Progenitor cell of endocrine pancreas (in vitro differentiated cells): ENCODE results near the gene GANC. TPM values are rescaled to one million over a fixed set of nuclear protein-coding genes. Genes with fewer than 3 reads are reported as not detected.

ENCODE experiments used
- DNase-seq: peaks from one replicate; pipeline ENCODE4 v3.0.0; 2021; ENCODE audit warnings: low spot score; ENCODE audit not compliant: unreplicated experiment
- H3K27ac Mint-ChIP-seq: 2 replicates; pipeline ENCODE4 v1.8.0; 2021; ENCODE audit warnings: mild to moderate bottlenecking, moderate library complexity, mixed read lengths
- H3K27me3 Mint-ChIP-seq: 2 replicates; pipeline ENCODE4 v1.8.0; 2021; ENCODE audit warnings: mixed read lengths
- H3K36me3 Mint-ChIP-seq: 2 replicates; pipeline ENCODE4 v1.8.0; 2022; ENCODE audit warnings: mixed read lengths; ENCODE audit not compliant: insufficient read depth
- H3K4me1 Mint-ChIP-seq: 2 replicates; pipeline ENCODE4 v1.8.0; 2021; ENCODE audit warnings: low read depth, mixed read lengths
- H3K4me3 Mint-ChIP-seq: 2 replicates; pipeline ENCODE4 v1.8.0; 2021; ENCODE audit warnings: low read depth, mild to moderate bottlenecking, moderate library complexity, mixed read lengths
- H3K9me3 Mint-ChIP-seq: 2 replicates; pipeline ENCODE4 v1.8.0; 2021; ENCODE audit warnings: low read depth, mixed read lengths
- total RNA-seq: library from RNA; stranded (reverse); gene quantifications from 2 replicates; pipeline ENCODE4 v1.2.1, GENCODE V29; 2021
- TF ChIP-seq, protein P1 (sequence below): fragments of 200-600 bp; sonication (generic); IDR thresholded peaks from one replicate; pipeline ENCODE4 v1.5.0; 2021; ENCODE audit warnings: antibody characterized with exemption, mild to moderate bottlenecking; ENCODE audit not compliant: unreplicated experiment

Gene GANC
- total RNA-seq, 1 donor from 2014 or later = 20.6 TPM

DNA sequence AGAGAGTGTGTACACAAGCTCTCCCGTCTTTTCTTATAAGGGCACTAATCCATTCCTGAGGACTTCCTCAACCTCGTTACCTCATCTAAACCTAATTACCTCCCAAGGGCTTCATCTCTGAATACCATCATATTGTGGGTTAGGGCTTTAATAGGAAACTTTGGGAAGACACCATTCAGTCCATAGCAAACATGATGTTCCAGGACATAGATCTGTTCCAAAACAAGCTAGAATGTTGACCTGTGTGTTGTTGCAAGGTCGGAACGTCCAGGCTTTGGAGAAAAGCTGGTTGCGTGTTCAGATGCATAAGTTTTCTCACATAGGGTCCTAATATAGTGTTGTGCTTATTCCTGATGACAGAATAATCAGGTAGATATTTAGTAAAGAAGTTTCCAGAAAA lies 9.9 kb downstream of the GANC start:
- TF ChIP-seq, protein P1, sequence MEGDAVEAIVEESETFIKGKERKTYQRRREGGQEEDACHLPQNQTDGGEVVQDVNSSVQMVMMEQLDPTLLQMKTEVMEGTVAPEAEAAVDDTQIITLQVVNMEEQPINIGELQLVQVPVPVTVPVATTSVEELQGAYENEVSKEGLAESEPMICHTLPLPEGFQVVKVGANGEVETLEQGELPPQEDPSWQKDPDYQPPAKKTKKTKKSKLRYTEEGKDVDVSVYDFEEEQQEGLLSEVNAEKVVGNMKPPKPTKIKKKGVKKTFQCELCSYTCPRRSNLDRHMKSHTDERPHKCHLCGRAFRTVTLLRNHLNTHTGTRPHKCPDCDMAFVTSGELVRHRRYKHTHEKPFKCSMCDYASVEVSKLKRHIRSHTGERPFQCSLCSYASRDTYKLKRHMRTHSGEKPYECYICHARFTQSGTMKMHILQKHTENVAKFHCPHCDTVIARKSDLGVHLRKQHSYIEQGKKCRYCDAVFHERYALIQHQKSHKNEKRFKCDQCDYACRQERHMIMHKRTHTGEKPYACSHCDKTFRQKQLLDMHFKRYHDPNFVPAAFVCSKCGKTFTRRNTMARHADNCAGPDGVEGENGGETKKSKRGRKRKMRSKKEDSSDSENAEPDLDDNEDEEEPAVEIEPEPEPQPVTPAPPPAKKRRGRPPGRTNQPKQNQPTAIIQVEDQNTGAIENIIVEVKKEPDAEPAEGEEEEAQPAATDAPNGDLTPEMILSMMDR = no peak
- H3K4me3 Mint-ChIP-seq = no peak overlapping the region
- no peaks in the 10 kb centered on the region for H3K9me3 Mint-ChIP-seq
- H3K4me1 Mint-ChIP-seq = peaks cover 3% of the 10 kb centered on the region
- no peaks in the 10 kb centered on the region for H3K36me3 Mint-ChIP-seq
- no peaks in the 10 kb centered on the region for H3K27me3 Mint-ChIP-seq
- H3K27ac Mint-ChIP-seq = no peak overlapping the region
- no peak for DNase-seq

DNA sequence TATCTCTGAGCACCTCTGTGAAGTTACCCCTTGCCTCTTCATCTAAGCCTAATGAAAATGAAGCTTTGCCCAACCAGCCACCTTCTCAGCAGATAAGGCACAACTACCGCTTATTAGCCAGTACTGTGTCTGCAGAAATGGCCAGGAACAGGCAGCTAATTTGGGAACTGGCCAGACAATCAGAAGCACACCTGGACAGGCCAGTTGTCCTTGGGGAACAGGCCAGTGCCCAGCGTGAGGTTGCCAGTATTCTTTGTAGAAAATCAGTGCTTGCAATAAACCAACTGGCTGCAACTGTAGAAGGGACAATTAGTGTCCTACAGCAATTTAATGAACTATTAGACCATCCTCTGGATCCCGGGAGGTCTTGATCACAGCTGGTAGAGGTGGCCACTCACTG lies 10.7 kb downstream of the GANC start:
- H3K9me3 Mint-ChIP-seq = no peaks in the 10 kb centered on the region
- no peaks in the 10 kb centered on the region for H3K27me3 Mint-ChIP-seq
- TF ChIP-seq, protein P1 = no peak
- H3K4me3 Mint-ChIP-seq = no peak overlapping the region
- no peak overlapping the region for H3K27ac Mint-ChIP-seq
- peaks cover 3% of the 10 kb centered on the region for H3K4me1 Mint-ChIP-seq
- H3K36me3 Mint-ChIP-seq = no peaks in the 10 kb centered on the region
- no peak for DNase-seq

DNA sequence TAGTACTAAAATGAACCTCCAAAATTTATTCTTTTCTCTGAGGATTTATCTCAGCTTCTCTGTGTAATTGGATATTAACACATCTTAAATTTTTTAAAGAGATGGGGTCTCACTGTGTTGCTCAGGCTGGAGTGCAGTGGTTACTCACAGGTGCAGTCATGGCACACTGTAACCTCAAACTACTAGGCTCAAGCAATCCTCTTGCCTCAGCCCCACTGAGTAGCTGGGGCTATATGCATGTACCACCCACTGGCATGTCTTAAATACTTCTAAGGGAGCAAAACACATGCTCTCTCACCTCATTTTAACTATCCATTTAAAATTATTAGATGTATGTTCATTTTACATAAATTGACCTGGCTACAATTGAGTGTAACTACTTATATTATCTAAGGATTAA lies 11.6 kb downstream of the GANC start:
- H3K4me1 Mint-ChIP-seq = peaks cover 3% of the 10 kb centered on the region
- TF ChIP-seq, protein P1 = no peak
- no peak for DNase-seq
- H3K27me3 Mint-ChIP-seq = no peaks in the 10 kb centered on the region
- H3K4me3 Mint-ChIP-seq = no peak overlapping the region
- no peak overlapping the region for H3K27ac Mint-ChIP-seq
- no peaks in the 10 kb centered on the region for H3K36me3 Mint-ChIP-seq
- H3K9me3 Mint-ChIP-seq = no peaks in the 10 kb centered on the region

DNA sequence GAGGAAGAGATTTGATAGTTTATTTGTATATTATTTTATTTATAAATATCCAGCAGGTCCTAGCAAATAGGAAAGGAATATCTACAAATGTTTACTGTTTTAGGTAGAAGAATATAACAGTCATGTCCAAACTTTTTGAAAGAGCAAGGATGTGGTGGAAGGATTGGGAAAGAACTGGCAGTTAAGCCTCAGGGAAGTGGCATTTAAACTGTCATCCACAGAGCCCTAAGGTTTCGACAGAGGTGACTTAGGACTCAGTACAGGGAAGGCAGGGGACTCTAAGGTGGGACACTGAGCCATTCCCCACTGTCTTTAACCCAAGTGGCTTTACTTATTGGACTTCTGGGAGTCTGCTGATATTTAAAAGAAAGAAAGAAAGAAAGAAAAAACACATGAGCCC lies 12.0 kb downstream of the GANC start:
- H3K27ac Mint-ChIP-seq = peak overlapping the region; percentile 41
- no peaks in the 10 kb centered on the region for H3K27me3 Mint-ChIP-seq
- peaks cover 3% of the 10 kb centered on the region for H3K4me1 Mint-ChIP-seq
- TF ChIP-seq, protein P1 = no peak
- no peak for DNase-seq
- H3K9me3 Mint-ChIP-seq = no peaks in the 10 kb centered on the region
- H3K36me3 Mint-ChIP-seq = no peaks in the 10 kb centered on the region
- H3K4me3 Mint-ChIP-seq = no peak overlapping the region

DNA sequence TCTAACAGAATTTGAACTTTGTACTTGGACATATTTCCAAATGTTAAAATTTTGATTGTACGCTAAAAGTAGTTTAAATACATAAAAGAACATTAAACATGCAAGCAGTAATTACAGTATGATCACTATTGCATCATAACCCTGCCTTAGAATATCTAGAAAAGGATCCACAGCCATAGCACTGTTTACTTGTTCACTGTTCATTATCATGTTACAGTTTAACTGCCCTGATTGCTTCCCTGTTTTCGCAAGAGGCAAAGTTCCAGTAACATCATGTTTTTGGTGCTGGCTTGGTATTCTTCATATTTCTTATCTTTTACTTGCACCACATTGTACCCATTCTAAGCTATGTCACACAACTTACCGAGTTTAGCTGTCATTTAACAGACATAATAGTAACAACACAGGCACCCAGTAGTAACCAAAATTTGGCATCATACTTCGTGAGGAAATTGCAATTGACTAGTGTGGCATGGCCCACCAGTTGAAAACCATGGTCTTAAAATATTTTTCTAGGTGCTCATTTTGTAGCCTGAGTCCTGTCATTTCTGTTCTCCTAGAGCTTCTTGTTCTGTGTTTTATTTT lies 13.5 kb downstream of the GANC start:
- Mint-ChIP-seq H3K27ac (no peak overlapping the region), H3K27me3 (no peaks in the 10 kb centered on the region), H3K4me3 (no peak overlapping the region), H3K9me3 (no peaks in the 10 kb centered on the region), H3K4me1 (peaks cover 3% of the 10 kb centered on the region), H3K36me3 (no peaks in the 10 kb centered on the region)
- DNase-seq = no peak
- TF ChIP-seq, protein P1 = no peak
